Measurements from ENCODE around the gene HCN2.

GRCh38 chr19:657611-658010, 67.9 kb downstream of the HCN2 start:
- TF ChIP-seq CTCF (conservative IDR thresholded peaks at IDR 0.05; ENCODE audit: low read depth, low read length) (no peak), EZH2 (IDR thresholded peaks at IDR 0.05; ENCODE audit: borderline replicate concordance, low read depth, low read length, poor library complexity, severe bottlenecking) (no peak)

Measured in A673 (cell line).